GM21423 (cell line): ENCODE measurements around the gene PRSS1.
"Not testable (repeated sequence)": the region's sequence is repeated elsewhere in the genome, so short reads cannot be mapped to it uniquely, and the experiment has no call there.

Experiments
- ATAC-seq: cut with Tn5 transposase; IDR thresholded peaks from one replicate; pipeline ENCODE4 v1.9.1; 2021; ENCODE audit warnings: mild to moderate bottlenecking, moderate library complexity; ENCODE audit not compliant: unreplicated experiment

Gene PRSS1

GRCh38 chr7:142749218-142749993 lies at the start of gene PRSS1:
Gene PRSS1, plus strand, starts transcription at chr7:142749472. Its CDS starts 13 bp downstream, at chr7:142749485.
- ATAC-seq: no peak

- ATAC-seq: not testable (repeated sequence)
Measured at GRCh38 chr7:142700935-142701334, 48.3 kb upstream of the PRSS1 start.

GRCh38 chr7:142703655-142704305 lies 45.5 kb upstream of the PRSS1 start:
- ATAC-seq: no peak

- not testable (repeated sequence) for ATAC-seq
Measured at GRCh38 chr7:142708726-142709125, 40.5 kb upstream of the PRSS1 start.

- ATAC-seq: no peak
Measured at GRCh38 chr7:142709921-142710320, 39.4 kb upstream of the PRSS1 start.

- ATAC-seq: no peak
Measured at GRCh38 chr7:142711196-142711595, 38.1 kb upstream of the PRSS1 start.

GRCh38 chr7:142711746-142712616 lies 37.3 kb upstream of the PRSS1 start:
- ATAC-seq: no peak

- ATAC-seq: no peak
Measured at GRCh38 chr7:142712617-142712957, 36.7 kb upstream of the PRSS1 start.

GRCh38 chr7:142714375-142714774 lies 34.9 kb upstream of the PRSS1 start:
- peak; percentile 56 for ATAC-seq

GRCh38 chr7:142716596-142716995 lies 32.7 kb upstream of the PRSS1 start:
- ATAC-seq: no peak

- ATAC-seq: no peak
Measured at GRCh38 chr7:142717453-142717852, 31.8 kb upstream of the PRSS1 start.

GRCh38 chr7:142718313-142718712 lies 31.0 kb upstream of the PRSS1 start:
- ATAC-seq: no peak

GRCh38 chr7:142720172-142720773 lies 29.0 kb upstream of the PRSS1 start:
- ATAC-seq: no peak

GRCh38 chr7:142720986-142721385 lies 28.3 kb upstream of the PRSS1 start:
- no peak for ATAC-seq

GRCh38 chr7:142722248-142722794 lies 27.0 kb upstream of the PRSS1 start:
- no peak for ATAC-seq

GRCh38 chr7:142733271-142733670 lies 16.0 kb upstream of the PRSS1 start:
- ATAC-seq: peak; percentile 76

GRCh38 chr7:142739923-142740492 lies 9.3 kb upstream of the PRSS1 start:
- ATAC-seq: peak; percentile 90

- ATAC-seq: no peak
Measured at GRCh38 chr7:142740786-142741185, 8.5 kb upstream of the PRSS1 start.

GRCh38 chr7:142741932-142742331 lies 7.3 kb upstream of the PRSS1 start:
- ATAC-seq: not testable (repeated sequence)

GRCh38 chr7:142745091-142745635 lies 4.1 kb upstream of the PRSS1 start:
- no peak for ATAC-seq
